ENCODE measurements around the gene FGF14.

- no peak for TF ChIP-seq CTCF (IDR thresholded peaks at IDR 0.05)
- no peak for TF ChIP-seq POLR2A (IDR thresholded peaks at IDR 0.05)
Observed at GRCh38 chr13:102041544-102041943, 360.3 kb downstream of the FGF14 start.

All from lower leg skin (tissue), 3 donors.